GM23338 (cell line): ENCODE data around the gene NUBPL.

Experiments
- EZH2 ChIP-seq: fragments of 200-600 bp; sonication (generic); IDR thresholded peaks from one replicate; pipeline ENCODE4 v1.8.0; 2017; ENCODE audit warnings: antibody characterized with exemption, mild to moderate bottlenecking, low read depth; ENCODE audit not compliant: unreplicated experiment
- EZH2phosphoT487 ChIP-seq: fragments of 200-600 bp; sonication (generic); IDR thresholded peaks from one replicate; pipeline ENCODE4 v1.8.1; 2018; ENCODE audit warnings: antibody characterized with exemption; ENCODE audit not compliant: unreplicated experiment
- JUNB ChIP-seq: IDR thresholded peaks from one replicate; pipeline ENCODE4 v1.6.1; 2016; ENCODE audit warnings: antibody characterized with exemption; ENCODE audit not compliant: unreplicated experiment
- POLR2AphosphoS5 ChIP-seq: IDR thresholded peaks from 2 replicates; pipeline ENCODE4 v1.6.1; 2016; ENCODE audit warnings: antibody characterized with exemption, low read depth
- TF ChIP-seq, protein P1 (sequence below), 2 experiments: fragments of 200-600 bp in 1 of 2; sonication (generic) in 1 of 2; conservative IDR thresholded peaks; 2 replicates each; pipeline versions ENCODE4 v1.5.1 to v1.6.1; 2016 to 2017; ENCODE audit warnings: antibody characterized with exemption in 2 of 2, low read depth in 2 of 2, mild to moderate bottlenecking in 2 of 2, moderate library complexity in 1 of 2
- TF ChIP-seq, protein P2 (sequence below): IDR thresholded peaks from one replicate; pipeline ENCODE4 v1.6.1; 2018; ENCODE audit warnings: antibody characterized with exemption; ENCODE audit not compliant: unreplicated experiment

DNA sequence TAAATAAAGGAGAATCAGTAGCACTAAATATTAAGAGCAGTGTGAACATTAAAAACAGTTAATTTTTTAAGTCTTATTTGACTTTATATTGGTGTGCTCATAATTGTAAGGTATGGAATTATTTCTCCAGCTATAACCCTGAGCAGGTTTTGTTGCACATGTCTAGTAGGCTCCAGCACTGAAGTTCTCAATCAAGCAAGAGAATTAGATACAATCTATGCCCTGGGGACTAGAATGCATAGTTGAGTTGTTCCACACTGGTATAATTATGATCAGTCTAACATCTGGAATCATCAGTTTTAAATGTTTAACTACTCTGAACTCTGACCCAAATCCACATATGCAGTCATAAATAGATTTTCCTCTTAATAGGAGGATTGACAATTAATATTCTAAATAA is 258.1 kb downstream of the NUBPL start:
- TF ChIP-seq, protein P1, sequence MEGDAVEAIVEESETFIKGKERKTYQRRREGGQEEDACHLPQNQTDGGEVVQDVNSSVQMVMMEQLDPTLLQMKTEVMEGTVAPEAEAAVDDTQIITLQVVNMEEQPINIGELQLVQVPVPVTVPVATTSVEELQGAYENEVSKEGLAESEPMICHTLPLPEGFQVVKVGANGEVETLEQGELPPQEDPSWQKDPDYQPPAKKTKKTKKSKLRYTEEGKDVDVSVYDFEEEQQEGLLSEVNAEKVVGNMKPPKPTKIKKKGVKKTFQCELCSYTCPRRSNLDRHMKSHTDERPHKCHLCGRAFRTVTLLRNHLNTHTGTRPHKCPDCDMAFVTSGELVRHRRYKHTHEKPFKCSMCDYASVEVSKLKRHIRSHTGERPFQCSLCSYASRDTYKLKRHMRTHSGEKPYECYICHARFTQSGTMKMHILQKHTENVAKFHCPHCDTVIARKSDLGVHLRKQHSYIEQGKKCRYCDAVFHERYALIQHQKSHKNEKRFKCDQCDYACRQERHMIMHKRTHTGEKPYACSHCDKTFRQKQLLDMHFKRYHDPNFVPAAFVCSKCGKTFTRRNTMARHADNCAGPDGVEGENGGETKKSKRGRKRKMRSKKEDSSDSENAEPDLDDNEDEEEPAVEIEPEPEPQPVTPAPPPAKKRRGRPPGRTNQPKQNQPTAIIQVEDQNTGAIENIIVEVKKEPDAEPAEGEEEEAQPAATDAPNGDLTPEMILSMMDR (conservative IDR thresholded peaks at IDR 0.05; ENCODE audit: low read depth in 2 of 2), result no peak
- TF ChIP-seq EZH2, result no peak
- no peak for TF ChIP-seq JUNB
- no peak for TF ChIP-seq EZH2phosphoT487
- TF ChIP-seq POLR2AphosphoS5, result no peak
- TF ChIP-seq, protein P2, sequence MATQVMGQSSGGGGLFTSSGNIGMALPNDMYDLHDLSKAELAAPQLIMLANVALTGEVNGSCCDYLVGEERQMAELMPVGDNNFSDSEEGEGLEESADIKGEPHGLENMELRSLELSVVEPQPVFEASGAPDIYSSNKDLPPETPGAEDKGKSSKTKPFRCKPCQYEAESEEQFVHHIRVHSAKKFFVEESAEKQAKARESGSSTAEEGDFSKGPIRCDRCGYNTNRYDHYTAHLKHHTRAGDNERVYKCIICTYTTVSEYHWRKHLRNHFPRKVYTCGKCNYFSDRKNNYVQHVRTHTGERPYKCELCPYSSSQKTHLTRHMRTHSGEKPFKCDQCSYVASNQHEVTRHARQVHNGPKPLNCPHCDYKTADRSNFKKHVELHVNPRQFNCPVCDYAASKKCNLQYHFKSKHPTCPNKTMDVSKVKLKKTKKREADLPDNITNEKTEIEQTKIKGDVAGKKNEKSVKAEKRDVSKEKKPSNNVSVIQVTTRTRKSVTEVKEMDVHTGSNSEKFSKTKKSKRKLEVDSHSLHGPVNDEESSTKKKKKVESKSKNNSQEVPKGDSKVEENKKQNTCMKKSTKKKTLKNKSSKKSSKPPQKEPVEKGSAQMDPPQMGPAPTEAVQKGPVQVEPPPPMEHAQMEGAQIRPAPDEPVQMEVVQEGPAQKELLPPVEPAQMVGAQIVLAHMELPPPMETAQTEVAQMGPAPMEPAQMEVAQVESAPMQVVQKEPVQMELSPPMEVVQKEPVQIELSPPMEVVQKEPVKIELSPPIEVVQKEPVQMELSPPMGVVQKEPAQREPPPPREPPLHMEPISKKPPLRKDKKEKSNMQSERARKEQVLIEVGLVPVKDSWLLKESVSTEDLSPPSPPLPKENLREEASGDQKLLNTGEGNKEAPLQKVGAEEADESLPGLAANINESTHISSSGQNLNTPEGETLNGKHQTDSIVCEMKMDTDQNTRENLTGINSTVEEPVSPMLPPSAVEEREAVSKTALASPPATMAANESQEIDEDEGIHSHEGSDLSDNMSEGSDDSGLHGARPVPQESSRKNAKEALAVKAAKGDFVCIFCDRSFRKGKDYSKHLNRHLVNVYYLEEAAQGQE, result no peak
